DLD1 (cell line): ENCODE measurements around the gene LPAR2.
"Not testable (repeated sequence)": the region's sequence is repeated elsewhere in the genome, so short reads cannot be mapped to it uniquely, and the experiment has no call there.

Experiments used
- in situ Hi-C: cut with HindIII; loops from 2 replicates; pipeline ENCODE4 v1.10.0; 2017; ENCODE audit warnings: low sequenced_read_pairs

LPAR2 gene

DNA sequence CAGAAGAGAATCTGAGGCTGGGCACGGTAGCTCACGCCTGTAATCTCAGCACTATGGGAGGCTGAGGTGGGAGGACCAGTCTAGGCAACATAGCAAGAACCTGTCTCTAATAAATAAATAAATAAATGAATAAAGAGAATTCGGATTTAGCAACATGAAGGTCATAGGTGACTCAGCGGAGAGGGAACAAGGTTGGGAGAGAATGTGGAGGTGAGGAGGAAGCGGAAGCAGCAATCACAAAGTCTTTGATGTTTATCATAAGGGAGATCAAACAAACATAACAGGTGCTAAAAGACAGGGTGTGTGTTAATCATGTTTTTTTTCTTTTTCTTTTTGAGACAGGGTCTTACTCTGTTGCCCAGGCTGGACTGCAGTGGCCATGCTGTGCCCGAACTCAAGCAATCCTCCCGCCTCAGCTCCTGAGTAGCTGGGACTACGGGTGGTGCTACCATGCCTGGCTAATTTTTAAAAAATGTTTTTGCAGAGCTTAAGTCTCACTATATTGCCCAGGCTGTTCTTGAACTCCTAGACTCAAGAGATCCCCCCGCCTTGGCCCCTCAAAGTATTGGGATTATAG is 25.8 kb downstream of the LPAR2 start:
- in situ Hi-C loops: no loop called here

GRCh38 chr19:19600793-19601330 is 27.2 kb downstream of the LPAR2 start:
- in situ Hi-C loops: no loop called here

GRCh38 chr19:19598728-19599451 is 29.1 kb downstream of the LPAR2 start:
- in situ Hi-C loops: not testable (repeated sequence)

DNA sequence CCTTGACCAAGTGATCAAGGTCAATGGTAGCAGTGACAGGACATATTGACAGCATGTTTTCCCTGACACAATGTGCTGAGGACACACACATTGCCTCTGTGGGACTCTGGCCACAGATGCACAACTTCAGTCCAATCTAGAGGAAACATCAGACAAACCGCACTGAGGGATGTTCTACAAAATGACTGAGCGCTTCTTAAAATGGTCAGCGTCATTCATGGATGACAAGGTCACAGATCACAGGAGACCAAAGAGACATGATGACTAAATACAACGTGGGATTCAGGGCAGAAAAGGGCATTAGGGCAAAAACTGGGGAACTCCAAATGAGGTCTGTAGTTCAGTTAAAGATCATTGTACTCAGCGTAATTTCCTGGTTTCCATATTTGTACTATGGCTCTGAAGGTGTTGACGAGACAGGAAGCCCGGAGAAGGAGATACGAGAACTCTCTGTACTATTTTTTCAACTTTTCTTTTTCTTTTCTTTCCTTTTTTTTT is 30.2 kb downstream of the LPAR2 start:
- in situ Hi-C loops: no loop called here

DNA sequence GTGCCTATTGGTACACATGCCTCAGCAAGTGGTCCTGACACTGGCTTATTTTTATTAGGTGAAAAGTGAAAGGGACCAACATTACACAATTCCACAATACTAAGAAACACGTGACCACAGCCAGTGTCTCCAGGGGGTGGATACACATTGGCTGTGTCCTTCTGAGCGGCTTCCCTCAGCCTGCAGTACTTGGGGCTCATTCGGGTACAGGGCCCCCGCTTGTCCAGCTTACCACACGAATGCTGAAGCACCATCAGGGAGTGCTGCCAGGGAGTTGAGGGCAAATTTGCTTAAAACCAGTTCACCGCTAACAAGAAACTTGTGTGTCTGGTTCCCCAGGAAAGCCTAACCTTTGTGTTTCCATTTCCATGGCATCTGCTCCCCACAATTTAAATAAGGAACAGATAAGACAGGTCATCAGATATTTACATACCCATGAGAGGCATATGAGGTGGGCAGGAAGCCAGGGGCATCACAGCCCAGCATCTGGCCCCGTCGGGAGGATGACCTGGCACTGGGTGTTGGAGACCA is 32.8 kb downstream of the LPAR2 start:
- in situ Hi-C loops: no loop called here

GRCh38 chr19:19594381-19594780 is 33.6 kb downstream of the LPAR2 start:
- in situ Hi-C loops: no loop called here

DNA sequence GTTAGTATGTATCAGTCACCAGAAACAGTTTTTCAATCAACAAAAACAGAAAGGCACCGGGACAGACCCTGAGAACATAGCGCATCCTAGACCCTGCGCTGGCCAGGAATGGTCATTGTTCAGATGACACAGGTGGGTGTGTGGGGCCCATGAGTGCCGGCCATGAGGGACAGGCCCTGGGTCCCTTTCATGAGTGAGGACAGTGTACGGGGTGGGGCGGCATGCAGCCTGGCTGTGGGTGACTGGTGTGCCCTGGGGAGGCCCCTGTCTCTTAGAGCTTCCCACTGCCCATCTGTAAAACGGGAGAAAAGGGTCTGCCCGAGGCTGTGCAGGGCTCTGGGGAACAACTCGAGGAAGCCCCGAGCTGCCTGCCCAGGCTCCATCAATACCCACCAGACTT is 35.3 kb downstream of the LPAR2 start:
- in situ Hi-C loops: no loop called here

DNA sequence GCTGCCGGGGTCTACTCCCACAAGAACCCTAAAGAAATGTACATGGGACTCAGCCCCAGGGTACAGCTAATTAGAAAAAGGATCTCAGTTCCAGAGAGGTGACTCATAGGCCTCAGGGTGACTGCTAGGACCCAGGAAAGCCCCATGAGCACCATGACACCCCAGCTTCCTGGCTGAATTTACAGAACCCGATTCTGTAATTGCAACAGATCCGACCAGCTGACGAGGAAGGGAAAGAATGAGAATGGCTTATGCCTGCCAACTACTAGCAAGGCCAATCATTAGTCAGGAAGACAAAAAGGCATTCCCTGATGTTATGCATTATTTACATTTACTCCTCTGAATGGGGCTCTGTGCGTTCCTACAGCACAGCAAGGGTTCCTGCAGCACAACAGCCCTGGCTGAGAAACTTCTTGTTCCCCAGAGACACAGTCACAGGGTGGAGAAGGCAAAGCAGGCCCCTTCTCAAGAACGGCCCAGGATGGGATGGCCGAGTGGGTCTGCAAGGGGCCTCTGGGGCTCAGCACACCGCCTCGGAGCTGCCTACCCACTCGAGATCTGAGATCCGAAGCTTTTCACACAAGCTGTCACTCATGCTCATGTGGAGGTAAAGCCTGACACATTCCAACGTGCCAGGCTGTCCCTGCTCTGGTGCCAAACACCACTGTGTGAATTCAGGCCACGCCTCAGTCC is 36.7 kb downstream of the LPAR2 start:
- in situ Hi-C loops: no loop called here

GRCh38 chr19:19588546-19588945 is 39.5 kb downstream of the LPAR2 start:
- in situ Hi-C loops: no loop called here

GRCh38 chr19:19587771-19588170 is 40.2 kb downstream of the LPAR2 start:
- in situ Hi-C loops: no loop called here

DNA sequence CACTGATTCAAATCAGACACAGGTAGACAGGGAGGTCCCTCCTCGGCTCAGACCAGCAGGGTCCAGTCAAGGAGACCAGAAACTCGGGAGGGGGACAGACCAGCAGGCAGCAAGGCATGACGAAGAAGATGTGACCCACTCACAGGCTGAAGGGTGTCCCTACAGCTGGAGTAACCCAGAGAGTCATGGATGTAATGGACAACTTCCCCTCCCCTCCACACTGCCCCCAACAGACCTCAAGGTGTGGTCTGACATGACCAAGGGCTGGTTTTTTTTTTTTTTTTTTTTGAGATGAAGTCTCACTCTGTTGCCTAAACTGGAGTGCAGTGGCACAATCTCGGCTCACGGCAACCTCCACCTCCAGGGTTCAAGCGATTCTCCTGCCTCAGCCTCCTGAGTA is 43.7 kb downstream of the LPAR2 start:
- in situ Hi-C loops: no loop called here

GRCh38 chr19:19582471-19582870 is 45.5 kb downstream of the LPAR2 start:
- in situ Hi-C loops: no loop called here

DNA sequence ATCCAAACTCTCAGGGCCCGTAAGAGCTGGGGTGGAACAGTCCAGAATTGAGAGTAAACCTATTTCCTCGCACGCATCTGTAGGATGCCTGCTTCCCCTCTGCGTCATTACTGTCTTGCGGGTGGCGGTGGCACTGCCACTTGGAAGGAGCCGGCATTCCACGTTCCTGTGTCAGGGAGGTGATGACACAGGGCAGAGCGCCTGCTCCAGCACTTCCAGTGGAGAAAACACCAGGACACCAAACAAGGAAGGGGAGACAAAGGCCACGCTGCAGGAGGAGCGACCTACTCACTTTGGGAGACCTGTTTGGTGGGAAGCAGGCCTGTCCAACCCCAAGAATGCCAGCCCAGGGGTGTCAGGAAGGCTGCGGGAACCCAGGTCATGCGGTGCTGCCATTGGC is 46.6 kb downstream of the LPAR2 start:
- in situ Hi-C loops: no loop called here

DNA sequence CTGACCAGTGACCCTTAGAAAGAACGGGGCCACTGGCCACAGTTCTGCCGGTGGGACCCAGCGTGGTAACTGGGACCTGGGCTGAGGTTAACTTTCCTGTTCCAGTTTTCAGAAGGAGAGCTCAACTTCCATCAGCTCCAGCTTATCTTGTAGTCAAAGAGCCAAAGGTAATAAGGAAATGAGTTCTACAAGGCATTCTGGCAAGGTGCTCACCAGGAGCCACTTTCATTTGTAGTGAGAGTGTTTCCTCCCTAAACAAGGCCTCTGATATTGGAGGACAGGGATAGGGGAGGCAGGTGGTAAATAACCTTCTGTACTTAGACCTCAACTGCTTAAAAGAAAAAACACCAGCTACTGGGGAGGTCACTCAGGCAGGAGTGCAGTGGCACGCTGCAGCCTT is 47.6 kb downstream of the LPAR2 start:
- in situ Hi-C loops: no loop called here

GRCh38 chr19:19579533-19580361 is 48.3 kb downstream of the LPAR2 start:
- in situ Hi-C loops: no loop called here

- in situ Hi-C loops: no loop called here
Measured at GRCh38 chr19:19578252-19578651, 49.8 kb downstream of the LPAR2 start.

GRCh38 chr19:19575411-19575810 is 52.6 kb downstream of the LPAR2 start:
- in situ Hi-C loops: no loop called here
